ENCODE measurements around the gene NOC3L. TPM values are rescaled to one million over a fixed set of nuclear protein-coding genes. Genes with fewer than 3 reads are reported as not detected.

The NOC3L gene
- total RNA-seq, 1 donor from 2014 or later: 10.0 TPM

GRCh38 chr10:94405406-94405805 lies 42.7 kb upstream of the NOC3L start:
- no peaks in the 10 kb centered on the region for H3K27me3 ChIP-seq (ENCODE audit: low read depth)
- TF ChIP-seq CTCF (IDR thresholded peaks at IDR 0.05; ENCODE audit: borderline replicate concordance): no peak
- no peak overlapping the region for H3K27ac ChIP-seq (replicated peaks)
- no peaks in the 10 kb centered on the region for H3K9me3 ChIP-seq (replicated peaks)
- H3K4me3 ChIP-seq: no peak overlapping the region
- no peak for DNase-seq
- no peaks in the 10 kb centered on the region for H3K36me3 ChIP-seq
- intact Hi-C loops (cut with micrococcal nuclease): no loop called here
- H3K4me1 ChIP-seq: peaks cover 62% of the 10 kb centered on the region

DNA sequence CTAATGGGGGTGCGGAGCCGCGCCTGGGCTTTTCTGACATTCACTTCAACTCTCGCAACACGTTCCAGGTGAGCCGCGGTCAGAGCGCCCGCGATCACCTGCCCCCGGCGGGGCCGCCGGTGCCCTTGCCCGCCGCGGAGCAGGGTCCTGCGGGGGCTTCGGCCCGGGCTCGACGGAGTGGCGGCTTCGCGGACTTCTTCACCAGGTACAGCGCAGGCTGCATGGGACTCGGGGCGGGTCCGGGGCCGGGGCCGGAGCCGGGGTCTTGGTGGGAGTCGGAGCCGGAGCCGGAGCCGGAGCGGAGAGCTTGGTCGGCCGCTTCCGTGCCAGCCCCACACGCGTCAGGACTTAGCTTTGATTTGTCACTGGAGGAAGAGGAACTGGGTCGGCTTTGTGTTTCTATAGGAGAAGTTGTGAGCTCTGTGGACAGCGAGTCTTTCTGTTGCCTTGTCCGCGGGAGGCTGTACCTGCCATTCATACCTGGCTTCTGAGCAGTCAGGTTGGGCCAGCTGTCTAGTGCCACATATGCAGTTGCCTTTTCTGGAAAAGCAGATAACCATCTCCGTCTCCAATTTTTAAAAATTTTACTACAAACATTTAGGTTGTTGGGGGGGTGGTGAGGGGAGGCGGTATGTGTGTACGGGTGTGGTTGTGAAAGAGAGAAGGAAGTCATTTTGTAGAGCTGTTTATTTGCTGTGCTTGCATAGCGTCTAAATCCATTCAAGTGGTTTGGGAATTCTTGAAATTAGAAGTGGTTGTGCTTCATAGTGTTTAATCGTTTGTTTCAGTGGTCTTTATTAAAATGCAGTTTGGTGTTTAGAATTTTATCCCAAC lies 40.9 kb upstream of the NOC3L start:
- intact Hi-C loops (cut with micrococcal nuclease): no loop called here
- H3K4me3 ChIP-seq: peak overlapping the region; percentile 96
- H3K36me3 ChIP-seq: no peaks in the 10 kb centered on the region
- peak; percentile 53 for DNase-seq
- H3K27ac ChIP-seq (replicated peaks): peak overlapping the region; percentile 98
- peaks cover 50% of the 10 kb centered on the region for H3K4me1 ChIP-seq
- no peaks in the 10 kb centered on the region for H3K9me3 ChIP-seq (replicated peaks)
- H3K27me3 ChIP-seq (ENCODE audit: low read depth): peaks cover 2% of the 10 kb centered on the region
- TF ChIP-seq CTCF (IDR thresholded peaks at IDR 0.05; ENCODE audit: borderline replicate concordance): no peak

GRCh38 chr10:94402843-94403379 lies 40.2 kb upstream of the NOC3L start:
- peak overlapping the region; percentile 96 for H3K4me3 ChIP-seq
- peak; percentile 26 for DNase-seq
- TF ChIP-seq CTCF (IDR thresholded peaks at IDR 0.05; ENCODE audit: borderline replicate concordance): no peak
- H3K27me3 ChIP-seq (ENCODE audit: low read depth): peaks cover 4% of the 10 kb centered on the region
- H3K4me1 ChIP-seq: peaks cover 43% of the 10 kb centered on the region
- no peaks in the 10 kb centered on the region for H3K36me3 ChIP-seq
- no peaks in the 10 kb centered on the region for H3K9me3 ChIP-seq (replicated peaks)
- intact Hi-C loops (cut with micrococcal nuclease): no loop called here
- peak overlapping the region; percentile 98 for H3K27ac ChIP-seq (replicated peaks)

DNA sequence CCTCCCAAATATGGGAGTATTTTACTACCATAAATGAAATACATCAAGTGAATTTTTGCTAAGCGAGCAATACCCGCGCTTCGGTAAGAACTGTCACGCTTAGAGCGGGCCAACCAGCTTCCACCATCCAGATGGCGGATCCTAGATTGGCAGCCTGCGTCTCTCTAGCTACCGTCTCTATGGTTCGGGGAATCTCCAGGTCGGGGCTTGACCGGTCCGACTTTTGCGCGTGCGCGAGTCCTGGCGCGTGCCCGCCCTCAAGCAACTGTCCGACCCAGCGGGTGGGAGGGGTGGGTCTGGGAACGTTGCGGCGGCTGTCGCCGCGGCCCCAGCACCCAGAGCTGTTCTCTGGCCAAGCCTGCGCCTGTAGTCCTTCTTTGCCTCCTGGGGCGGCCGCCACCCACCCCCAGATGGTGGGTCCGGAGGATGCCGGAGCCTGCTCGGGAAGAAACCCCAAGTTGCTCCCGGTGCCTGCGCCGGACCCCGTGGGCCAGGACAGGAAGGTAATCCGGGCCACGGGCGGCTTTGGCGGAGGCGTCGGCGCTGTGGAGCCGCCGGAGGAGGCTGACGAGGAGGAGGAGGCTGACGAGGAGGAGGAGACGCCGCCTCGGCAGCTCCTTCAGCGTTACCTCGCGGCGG lies 39.6 kb upstream of the NOC3L start, which contains the start of gene TBC1D12:
Gene TBC1D12, plus strand, starts transcription at position 338 of the 639 bp plus-strand sequence. Its CDS starts 73 bp downstream, at position 411.
- Histone ChIP-seq H3K27ac (replicated peaks) (peak within 1 kb of the TSS; percentile 98), H3K27me3 (ENCODE audit: low read depth) (peaks cover 9% of the 10 kb centered on the region), H3K4me1 (peaks cover 40% of the 10 kb centered on the region), H3K4me3 (peak within 1 kb of the TSS; percentile 96), H3K36me3 (no peaks in the 10 kb centered on the region), H3K9me3 (replicated peaks) (no peaks in the 10 kb centered on the region)
- intact Hi-C loops (cut with micrococcal nuclease): no loop called here
- DNase-seq: peak; percentile 96
- TF ChIP-seq CTCF (IDR thresholded peaks at IDR 0.05; ENCODE audit: borderline replicate concordance): no peak

GRCh38 chr10:94398762-94399161 lies 36.0 kb upstream of the NOC3L start:
- no peaks in the 10 kb centered on the region for H3K9me3 ChIP-seq (replicated peaks)
- no peak overlapping the region for H3K27ac ChIP-seq (replicated peaks)
- H3K4me3 ChIP-seq: no peak overlapping the region
- no peaks in the 10 kb centered on the region for H3K36me3 ChIP-seq
- no peak for DNase-seq
- TF ChIP-seq CTCF (IDR thresholded peaks at IDR 0.05; ENCODE audit: borderline replicate concordance): no peak
- H3K27me3 ChIP-seq (ENCODE audit: low read depth): peaks cover 22% of the 10 kb centered on the region
- intact Hi-C loops (cut with micrococcal nuclease): no loop called here
- peaks cover 18% of the 10 kb centered on the region for H3K4me1 ChIP-seq
